GM12891 (cell line): Measurements from ENCODE around the gene CDH5.

Experiments
- POLR2A ChIP-seq: IDR thresholded peaks from 2 replicates; pipeline ENCODE4 v1.6.1; 2011; ENCODE audit warnings: low read depth, low read length, control low read depth
- POLR2AphosphoS5 ChIP-seq: IDR thresholded peaks from 2 replicates; pipeline ENCODE4 v1.6.1; 2011; ENCODE audit warnings: low read depth, low read length, control low read depth
- SPI1 ChIP-seq: IDR thresholded peaks from 2 replicates; pipeline ENCODE4 v1.6.1; 2011; ENCODE audit warnings: low read depth, low read length, control low read depth
- TAF1 ChIP-seq: IDR thresholded peaks from 2 replicates; pipeline ENCODE4 v1.6.1; 2011; ENCODE audit warnings: low read depth, low read length, control low read depth

GRCh38 chr16:66342294-66342900 lies 24.1 kb upstream of the CDH5 start:
- TF ChIP-seq POLR2AphosphoS5 (no peak), SPI1 (no peak), POLR2A (no peak), TAF1 (no peak)
